ENCODE data around the gene BCL7C. TPM values are rescaled to one million over a fixed set of nuclear protein-coding genes. Genes with fewer than 3 reads are reported as not detected.

The BCL7C gene
- total and polyA plus RNA-seq, 2 of the 13 experiments (the other 11 are each of a cell fraction or from before 2014, with no cell fraction given), result 17.7 to 33.8 TPM

DNA sequence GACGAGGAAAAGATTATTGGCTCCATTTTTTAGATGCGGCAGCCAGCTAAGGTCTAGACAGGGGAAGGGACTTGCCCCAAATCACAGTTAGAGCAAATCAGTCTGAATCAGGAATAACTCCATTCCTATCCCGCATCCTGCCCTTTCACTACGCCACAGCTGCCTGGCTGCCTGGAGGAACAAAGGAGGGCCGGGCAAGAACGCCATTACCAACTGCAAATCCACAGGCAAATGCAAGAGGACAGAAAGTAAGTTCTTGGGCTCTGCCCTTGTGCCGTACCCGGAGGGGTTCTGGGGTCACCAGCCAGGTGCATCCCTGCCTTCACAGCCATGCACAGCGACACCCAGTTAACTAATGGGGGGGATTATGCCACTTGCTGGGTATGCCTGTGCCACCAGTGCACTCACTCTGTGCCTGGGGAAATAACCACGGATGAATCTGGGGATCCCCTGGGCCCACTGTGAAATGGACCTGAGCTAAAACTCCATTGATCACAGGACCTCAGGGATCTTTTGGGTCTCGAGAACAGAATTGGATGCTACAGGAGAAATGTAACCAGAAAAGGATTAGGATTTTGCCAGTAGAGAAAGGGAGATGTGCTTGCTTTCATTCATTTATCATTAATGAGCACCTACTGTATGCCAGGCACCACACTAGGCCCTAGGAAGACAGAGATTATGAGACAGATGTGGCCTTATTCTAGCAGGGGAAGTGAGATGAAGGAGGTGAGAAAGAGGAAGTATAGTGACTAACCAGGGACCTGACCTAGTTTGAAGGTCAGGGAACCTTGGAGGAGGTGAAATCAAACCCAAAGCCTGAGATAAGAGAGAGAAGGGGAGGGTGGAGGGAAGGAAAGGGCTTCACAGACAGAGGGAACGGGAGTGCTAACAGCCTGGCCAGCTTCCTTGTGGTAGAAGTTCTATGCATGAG, 17.7 kb downstream of the BCL7C start:
- ATAC-seq (peak; percentile 7), DNase-seq (ENCODE audit: low spot score) (no peak), FAIRE-seq (no peak)
- peaks cover 20% of the 10 kb centered on the region for H3K79me2 ChIP-seq (ENCODE audit: insufficient read depth, low read length)
- peak overlapping the region; percentile 84 to 97 (median 86) for H3K4me3 ChIP-seq (replicated peaks in 1 of 3; ENCODE audit: insufficient read depth in 1 of 3, low read depth in 2 of 3, low read length in 3 of 3)
- H3K9me3 ChIP-seq (ENCODE audit: low read length), result no peaks in the 10 kb centered on the region
- H3K36me3 ChIP-seq (replicated peaks in 1 of 2; ENCODE audit: control insufficient read depth in 1 of 2, insufficient read depth in 2 of 2, low read length in 2 of 2), result peaks cover 0 to 2% of the 10 kb centered on the region in 2 experiments; a peak in 2 of 5 replicates
- 2% methylated on average over 12 of the region's 12 CpGs for WGBS (ENCODE audit: low lambda C conversion rate)
- ChIA-PET POLR2A (interaction anchor here (0.7 to 4.8 kb wide), 25 partner anchors 9 to 217 kb away, joined by 3 to 69 read pairs (median 5); partner anchors contain the start of genes BCL7C, CTF1 and ZNF629), CTCF (ENCODE audit: low intra/inter-chr PET ratio, low total read pairs) (interaction anchor here (1.0 kb wide), 1 partner anchor 32 kb away, joined by 3 read pairs; no protein-coding TSS in a partner anchor)
- in situ Hi-C loops (cut with HindIII; ENCODE audit: extremely low pct_ligation_motif_present, low pct_unique_long_range_greater_than_20kb), result no loop called here
- H4K20me1 ChIP-seq (ENCODE audit: insufficient read depth, low read length), result no peaks in the 10 kb centered on the region
- no TSS peak for BruUV-seq (replicated peaks)
- H3K27ac ChIP-seq (ENCODE audit: extremely low read length, insufficient read depth, low read length), result peak overlapping the region; percentile 86
- peak overlapping the region; percentile 92 for H3K4me2 ChIP-seq (ENCODE audit: low read depth, low read length)
- no peaks in the 10 kb centered on the region; a peak in 1 of 5 replicates for H3K27me3 ChIP-seq (ENCODE audit: control insufficient read depth in 1 of 2, insufficient read depth in 2 of 2, low read length in 2 of 2)
- peaks cover 44% of the 10 kb centered on the region for H3K4me1 ChIP-seq (ENCODE audit: insufficient read depth, low read length)
- H2AFZ ChIP-seq (ENCODE audit: low read length), result no peak overlapping the region
- H3K9ac ChIP-seq (ENCODE audit: insufficient read depth, low read depth, low read length), result peak overlapping the region; percentile 91
- intact Hi-C loops (cut with micrococcal nuclease; ENCODE audit: unreplicated experiment), result loop anchor here (1.0 to 2.0 kb wide), 3 partner anchors 21 to 89 kb away; partner anchors contain the start of genes CTF1 and ZNF629
- TF ChIP-seq ZNF75D (CRISPR knock-in tag; IDR thresholded peaks at IDR 0.05; ENCODE audit: borderline replicate concordance) (0 out of 2 replicates have a peak, but pooled peaks have one; percentile 7), ZFYVE20 (CRISPR knock-in tag; IDR thresholded peaks at IDR 0.05; ENCODE audit: borderline replicate concordance, low read depth) (0 out of 2 replicates have a peak, but pooled peaks have one; percentile 28), ZKSCAN5 (CRISPR knock-in tag; IDR thresholded peaks at IDR 0.05) (peak; percentile 91), ZMYM2 (CRISPR knock-in tag; IDR thresholded peaks at IDR 0.05) (peak; percentile 26; the same call in 1 of the 2 replicates), KDM2A (CRISPR knock-in tag; IDR thresholded peaks at IDR 0.05; ENCODE audit: borderline replicate concordance, low read depth) (peak; percentile 2; the same call in 1 of the 2 replicates), FOXC1 (CRISPR knock-in tag; IDR thresholded peaks at IDR 0.05; ENCODE audit: borderline replicate concordance) (0 out of 2 replicates have a peak, but pooled peaks have one; percentile 18), ISX (CRISPR knock-in tag; conservative IDR thresholded peaks at IDR 0.05) (no peak), YY1 (IDR thresholded peaks at IDR 0.05; ENCODE audit: insufficient read depth, insufficient replicate concordance, low read depth, low read length) (peak; percentile 81), AGO1 (IDR thresholded peaks at IDR 0.05; ENCODE audit: low read depth, low read length, poor library complexity, severe bottlenecking) (no peak), MAF1 (CRISPR knock-in tag; IDR thresholded peaks at IDR 0.05; ENCODE audit: borderline replicate concordance) (no peak), ATF7 (IDR thresholded peaks at IDR 0.05) (no peak), ATF7 (CRISPR knock-in tag; IDR thresholded peaks at IDR 0.05) (0 out of 2 replicates have a peak, but pooled peaks have one; percentile 33), ZNF83 (CRISPR knock-in tag; IDR thresholded peaks at IDR 0.05; ENCODE audit: borderline replicate concordance) (no peak), ZEB1 (IDR thresholded peaks at IDR 0.05; ENCODE audit: insufficient replicate concordance, low read depth) (peak; percentile 45), ESRRA (CRISPR knock-in tag; IDR thresholded peaks at IDR 0.05; ENCODE audit: low read depth) (no peak), ZNF530 (CRISPR knock-in tag; IDR thresholded peaks at IDR 0.05; ENCODE audit: low read depth) (0 out of 2 replicates have a peak, but pooled peaks have one; percentile 58), EZH2 (conservative IDR thresholded peaks at IDR 0.05; ENCODE audit: low read depth, low read length) (no peak), ZNF615 (CRISPR knock-in tag; IDR thresholded peaks at IDR 0.05; ENCODE audit: borderline replicate concordance) (peak; percentile 58; the same call in 1 of the 2 replicates), SIN3A (IDR thresholded peaks at IDR 0.05; ENCODE audit: borderline replicate concordance, low read depth, low read length) (0 out of 2 replicates have a peak, but pooled peaks have one; percentile 15), ZNF605 (CRISPR knock-in tag; IDR thresholded peaks at IDR 0.05) (0 out of 2 replicates have a peak, but pooled peaks have one; percentile 18)
- TF ChIP-seq, protein P1, sequence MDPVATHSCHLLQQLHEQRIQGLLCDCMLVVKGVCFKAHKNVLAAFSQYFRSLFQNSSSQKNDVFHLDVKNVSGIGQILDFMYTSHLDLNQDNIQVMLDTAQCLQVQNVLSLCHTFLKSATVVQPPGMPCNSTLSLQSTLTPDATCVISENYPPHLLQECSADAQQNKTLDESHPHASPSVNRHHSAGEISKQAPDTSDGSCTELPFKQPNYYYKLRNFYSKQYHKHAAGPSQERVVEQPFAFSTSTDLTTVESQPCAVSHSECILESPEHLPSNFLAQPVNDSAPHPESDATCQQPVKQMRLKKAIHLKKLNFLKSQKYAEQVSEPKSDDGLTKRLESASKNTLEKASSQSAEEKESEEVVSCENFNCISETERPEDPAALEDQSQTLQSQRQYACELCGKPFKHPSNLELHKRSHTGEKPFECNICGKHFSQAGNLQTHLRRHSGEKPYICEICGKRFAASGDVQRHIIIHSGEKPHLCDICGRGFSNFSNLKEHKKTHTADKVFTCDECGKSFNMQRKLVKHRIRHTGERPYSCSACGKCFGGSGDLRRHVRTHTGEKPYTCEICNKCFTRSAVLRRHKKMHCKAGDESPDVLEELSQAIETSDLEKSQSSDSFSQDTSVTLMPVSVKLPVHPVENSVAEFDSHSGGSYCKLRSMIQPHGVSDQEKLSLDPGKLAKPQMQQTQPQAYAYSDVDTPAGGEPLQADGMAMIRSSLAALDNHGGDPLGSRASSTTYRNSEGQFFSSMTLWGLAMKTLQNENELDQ (CRISPR knock-in tag; IDR thresholded peaks at IDR 0.05; ENCODE audit: borderline replicate concordance), result peak; percentile 59; the same call in 1 of the 2 replicates

All from HepG2 (cell line).